ENCODE results near the gene HOMEZ.
"Not testable (repeated sequence)": the region's sequence is repeated elsewhere in the genome, so short reads cannot be mapped to it uniquely, and the experiment has no call there.

The HOMEZ gene

DNA sequence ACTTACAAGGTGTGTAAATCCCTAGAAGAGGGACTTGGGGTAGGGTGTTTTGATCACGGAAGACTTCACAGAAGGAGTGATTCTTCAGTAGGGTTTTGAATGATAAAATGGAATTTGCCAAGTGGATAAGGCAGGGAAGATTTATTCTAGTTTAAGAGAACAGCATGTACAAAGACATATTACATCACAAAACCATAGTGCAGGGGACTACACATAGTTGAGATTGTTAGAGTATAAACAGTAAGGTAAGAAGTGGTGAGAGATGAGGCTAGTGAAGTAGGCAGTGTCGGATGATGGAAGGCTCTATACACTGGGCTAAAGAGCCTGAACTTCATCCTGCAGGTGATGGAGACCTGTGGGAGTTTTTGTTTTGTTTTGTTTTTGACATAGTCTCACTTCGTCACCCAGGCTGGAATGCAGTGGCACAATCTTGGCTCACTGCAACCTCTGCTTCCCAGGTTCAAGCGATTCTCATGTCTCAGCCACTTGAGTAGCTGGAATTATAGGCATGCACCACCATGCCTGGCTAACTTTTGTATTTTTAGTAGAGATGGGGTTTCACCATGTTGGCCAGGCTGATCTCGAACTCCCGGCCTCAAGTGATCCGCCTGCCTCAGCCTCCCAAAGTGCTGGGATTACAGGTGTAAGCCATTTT, 44.7 kb downstream of the HOMEZ start:
- H3K4me1 Mint-ChIP-seq (ENCODE audit: low read depth); H3K27ac Mint-ChIP-seq; intact Hi-C loops (cut with micrococcal nuclease): not testable (repeated sequence)

DNA sequence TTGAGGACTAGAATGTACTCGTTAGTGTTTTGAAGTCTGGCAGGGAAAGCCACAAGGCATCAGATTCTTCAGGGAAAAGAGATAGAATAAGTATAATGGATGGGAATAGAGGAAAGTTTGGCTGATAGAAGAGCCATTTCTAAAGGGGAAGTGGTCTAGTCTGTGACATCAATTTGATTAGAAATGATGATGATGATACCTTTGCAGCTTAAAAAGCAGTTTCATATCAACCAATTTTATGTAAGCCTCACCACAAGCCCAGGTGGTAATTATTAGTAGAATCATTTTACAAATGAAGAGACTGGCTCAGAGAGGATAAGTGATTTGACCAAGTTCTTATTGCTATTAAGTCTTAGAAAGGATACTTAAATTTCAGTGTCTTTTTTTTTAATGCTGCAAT, 45.3 kb downstream of the HOMEZ start:
- Mint-ChIP-seq H3K4me1 (ENCODE audit: low read depth) (peaks cover 9% of the 10 kb centered on the region), H3K9me3 (no peaks in the 10 kb centered on the region), H3K27me3 (peaks cover 8% of the 10 kb centered on the region), H3K4me3 (no peak overlapping the region), H3K27ac (no peak overlapping the region), H3K36me3 (ENCODE audit: low read depth) (no peaks in the 10 kb centered on the region)
- intact Hi-C loops (cut with micrococcal nuclease) = no loop called here

More for the DNA sequence above, 44.7 kb downstream of the HOMEZ start:
- H3K36me3 Mint-ChIP-seq (ENCODE audit: low read depth); H3K27me3 Mint-ChIP-seq; H3K9me3 Mint-ChIP-seq; H3K4me3 Mint-ChIP-seq: not testable (repeated sequence)

DNA sequence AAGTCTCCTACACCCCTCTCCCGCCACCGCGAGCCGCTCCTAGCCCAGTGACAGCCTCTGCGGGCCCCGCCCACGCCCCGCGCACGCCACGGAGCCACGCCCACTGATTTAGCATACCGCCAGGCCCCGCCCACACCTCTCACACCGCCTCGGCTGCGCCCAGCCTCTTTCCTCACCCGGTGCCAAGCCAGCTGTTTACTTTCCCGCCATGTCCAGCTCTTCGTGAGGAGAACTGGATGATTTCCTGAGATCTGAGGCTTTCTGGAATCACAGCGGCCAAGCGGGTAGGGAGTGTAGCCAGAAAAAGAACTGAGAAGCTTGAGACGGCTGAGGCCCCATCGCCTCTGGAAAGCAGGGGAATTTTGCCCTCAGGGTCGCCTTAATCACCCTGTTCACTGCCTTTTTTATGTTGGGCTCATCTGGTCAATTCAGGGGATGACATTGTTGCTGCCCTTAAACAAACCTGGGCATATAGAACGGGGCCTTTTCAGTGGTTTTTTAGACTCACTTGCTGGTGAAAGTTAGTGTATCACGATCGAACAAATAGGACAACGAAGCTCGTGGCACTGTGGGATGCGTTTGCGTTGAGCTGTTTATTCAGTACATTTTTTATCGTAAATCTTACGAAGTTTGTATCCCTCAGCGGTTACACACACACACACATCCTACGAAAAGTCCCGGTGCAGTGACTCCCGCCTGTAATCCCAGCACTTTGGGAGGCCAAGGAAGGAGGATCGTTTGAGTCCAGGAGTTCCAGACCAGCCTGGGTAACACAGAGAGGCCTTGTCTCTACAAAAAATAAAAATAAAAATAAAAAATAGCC, 47.9 kb downstream of the HOMEZ start, which contains the start of gene RNF212B:
TSS of gene RNF212B (plus strand) at position 165 of the 823 bp plus-strand sequence. CDS start 2,410 bp downstream, outside the sequence.
- peak within 1 kb of the TSS; percentile 1 for H3K27ac Mint-ChIP-seq
- peaks cover 9% of the 10 kb centered on the region for H3K4me1 Mint-ChIP-seq (ENCODE audit: low read depth)
- H3K9me3 Mint-ChIP-seq = no peaks in the 10 kb centered on the region
- H3K27me3 Mint-ChIP-seq = peaks cover 10% of the 10 kb centered on the region
- H3K36me3 Mint-ChIP-seq (ENCODE audit: low read depth) = no peaks in the 10 kb centered on the region
- intact Hi-C loops (cut with micrococcal nuclease) = no loop called here
- peak within 1 kb of the TSS; percentile 71 for H3K4me3 Mint-ChIP-seq

DNA sequence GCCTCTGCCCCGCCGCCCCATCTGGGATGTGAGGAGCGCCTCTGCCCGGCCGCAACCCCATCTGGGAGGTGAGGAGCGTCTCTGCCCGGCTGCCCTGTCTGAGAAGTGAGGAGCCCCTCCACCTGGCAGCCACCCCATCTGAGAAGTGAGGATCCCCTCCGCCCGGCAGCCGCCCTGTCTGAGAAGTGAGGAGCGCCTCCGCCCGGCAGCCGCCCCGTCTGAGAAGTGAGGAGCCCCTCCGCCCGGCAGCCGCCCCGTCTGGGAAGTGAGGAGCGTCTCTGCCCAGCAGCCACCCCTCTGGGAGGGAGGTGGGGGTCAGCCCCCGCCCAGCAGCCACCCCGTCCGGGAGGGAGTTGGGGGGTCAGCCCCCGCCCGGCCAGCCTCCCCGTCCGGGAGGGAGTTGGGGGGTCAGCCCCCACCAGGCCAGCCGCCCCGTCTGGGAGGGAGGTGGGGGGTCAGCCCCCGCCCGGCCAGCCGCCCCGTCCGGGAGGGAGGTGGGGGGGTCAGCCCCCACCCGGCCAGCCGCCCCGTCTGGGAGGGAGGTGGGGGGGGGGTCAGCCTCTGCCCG, 53.6 kb downstream of the HOMEZ start:
- H3K27ac Mint-ChIP-seq; intact Hi-C loops (cut with micrococcal nuclease); H3K36me3 Mint-ChIP-seq (ENCODE audit: low read depth); H3K9me3 Mint-ChIP-seq; H3K4me3 Mint-ChIP-seq; H3K27me3 Mint-ChIP-seq: not testable (repeated sequence)
- H3K4me1 Mint-ChIP-seq (ENCODE audit: low read depth) = peaks cover 20% of the 10 kb centered on the region

DNA sequence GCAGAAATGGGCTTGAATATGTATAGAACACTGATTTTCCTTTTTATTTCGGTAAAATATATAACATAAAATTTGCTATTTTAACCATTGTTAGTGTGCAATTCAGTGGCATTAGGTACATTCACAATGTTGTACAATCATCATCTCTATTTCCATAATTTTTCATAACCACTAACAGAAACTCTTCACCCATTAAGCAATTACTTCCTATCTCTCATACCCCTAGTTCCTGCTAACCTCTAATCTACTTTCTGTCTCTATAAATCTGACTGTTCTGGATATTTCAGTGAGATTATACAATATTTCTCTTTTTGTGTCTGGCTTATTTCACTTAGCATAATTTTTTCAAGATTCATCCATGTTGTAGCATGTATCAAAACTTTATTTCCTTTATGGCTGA, 57.1 kb downstream of the HOMEZ start:
- no peak overlapping the region for H3K27ac Mint-ChIP-seq
- intact Hi-C loops (cut with micrococcal nuclease) = no loop called here
- H3K4me3 Mint-ChIP-seq = no peak overlapping the region
- H3K36me3 Mint-ChIP-seq (ENCODE audit: low read depth) = no peaks in the 10 kb centered on the region
- H3K9me3 Mint-ChIP-seq = peaks cover 7% of the 10 kb centered on the region
- no peaks in the 10 kb centered on the region for H3K27me3 Mint-ChIP-seq
- H3K4me1 Mint-ChIP-seq (ENCODE audit: low read depth) = peaks cover 20% of the 10 kb centered on the region

DNA sequence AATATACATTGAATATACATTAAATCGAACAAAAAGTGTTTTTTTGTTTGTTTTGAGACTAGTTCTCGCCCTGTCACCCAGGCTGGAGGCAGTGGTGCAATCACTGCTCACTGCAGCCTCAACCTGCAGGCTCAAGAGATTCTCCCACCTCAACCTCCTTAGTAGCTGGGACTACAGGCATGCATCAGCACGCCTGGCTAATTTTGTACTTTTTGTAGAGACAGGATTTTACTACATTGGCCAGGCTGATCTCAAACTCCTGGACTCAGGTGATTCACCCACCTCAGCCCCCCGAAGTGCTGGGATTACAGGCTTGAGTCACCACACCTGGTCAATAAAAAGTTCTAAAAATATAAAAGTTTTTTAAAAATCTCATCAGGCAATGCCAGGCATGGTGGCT, 58.4 kb downstream of the HOMEZ start:
- Mint-ChIP-seq H3K4me3 (no peak overlapping the region), H3K27me3 (no peaks in the 10 kb centered on the region)
- intact Hi-C loops (cut with micrococcal nuclease) = no loop called here

DNA sequence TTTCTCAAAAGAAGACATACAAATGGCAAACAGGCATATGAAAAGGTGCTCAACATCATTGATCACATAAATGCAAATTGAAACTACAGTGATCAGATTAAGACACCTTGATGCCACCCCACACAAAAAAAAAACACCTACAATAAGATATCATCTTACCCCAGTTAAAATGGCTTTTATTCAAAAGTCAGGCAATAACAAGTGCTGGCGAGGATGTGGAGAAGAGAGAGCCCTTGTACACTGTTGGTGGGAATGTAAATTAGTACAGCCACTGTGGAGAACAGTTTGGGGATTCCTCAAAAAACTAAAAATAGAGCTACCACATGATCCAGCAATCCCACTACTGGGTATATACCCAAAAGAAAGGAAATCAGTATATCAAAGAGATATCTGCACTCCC, 61.0 kb downstream of the HOMEZ start:
- H3K27me3 Mint-ChIP-seq; H3K36me3 Mint-ChIP-seq (ENCODE audit: low read depth); H3K27ac Mint-ChIP-seq; H3K4me3 Mint-ChIP-seq; intact Hi-C loops (cut with micrococcal nuclease); H3K9me3 Mint-ChIP-seq: not testable (repeated sequence)
- peaks cover 18% of the 10 kb centered on the region for H3K4me1 Mint-ChIP-seq (ENCODE audit: low read depth)

More for the DNA sequence above, 58.4 kb downstream of the HOMEZ start:
- Mint-ChIP-seq H3K27ac (no peak overlapping the region), H3K9me3 (peaks cover 7% of the 10 kb centered on the region), H3K4me1 (ENCODE audit: low read depth) (peaks cover 20% of the 10 kb centered on the region), H3K36me3 (ENCODE audit: low read depth) (no peaks in the 10 kb centered on the region)
